Prostate gland (tissue), 2 donors: ENCODE measurements around the gene GDF15.

Experiments
- CTCF ChIP-seq, 4 experiments: fragments of 200-600 bp in 2 of 4; fragments of 450-650 bp in 2 of 4; sonication (generic) in 2 of 4; IDR thresholded peaks; 1 replicate in 3 of 4; 2 replicates in 1 of 4; pipeline ENCODE4 v1.5.1; 2016 to 2019; ENCODE audit warnings: antibody characterized with exemption in 4 of 4, mild to moderate bottlenecking in 2 of 4, moderate library complexity in 2 of 4
- POLR2A ChIP-seq: fragments of 450-650 bp; IDR thresholded peaks from one replicate; pipeline ENCODE4 v1.6.1; 2016; ENCODE audit warnings: antibody characterized with exemption, mild to moderate bottlenecking
- POLR2AphosphoS5 ChIP-seq: sonication (generic); formaldehyde crosslinking; IDR thresholded peaks from one replicate; pipeline ENCODE4 v1.6.1; 2017; ENCODE audit warnings: antibody characterized with exemption

DNA sequence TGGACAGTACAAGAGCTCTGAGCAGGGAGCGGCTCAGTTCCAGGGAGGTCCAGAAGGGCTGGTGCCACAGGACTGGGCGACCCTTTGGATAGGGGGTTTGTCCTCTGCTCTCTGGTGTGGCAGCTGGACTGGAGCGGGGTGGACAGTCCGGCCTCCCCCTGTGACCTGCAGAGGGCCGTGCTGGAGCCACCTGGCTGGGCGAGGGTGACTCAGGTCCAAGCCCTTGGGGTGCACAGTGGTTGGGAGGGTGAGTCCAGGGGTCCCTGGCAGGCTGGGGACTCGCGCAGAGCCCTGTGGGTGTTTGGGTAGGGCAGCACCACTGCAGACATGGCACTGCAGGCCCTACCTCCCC is 40.4 kb downstream of the GDF15 start:
- TF ChIP-seq CTCF (IDR thresholded peaks at IDR 0.05) (no peak), POLR2A (no peak), POLR2AphosphoS5 (no peak)
